Measurements from ENCODE around the gene CLDN19.

Gene CLDN19

DNA sequence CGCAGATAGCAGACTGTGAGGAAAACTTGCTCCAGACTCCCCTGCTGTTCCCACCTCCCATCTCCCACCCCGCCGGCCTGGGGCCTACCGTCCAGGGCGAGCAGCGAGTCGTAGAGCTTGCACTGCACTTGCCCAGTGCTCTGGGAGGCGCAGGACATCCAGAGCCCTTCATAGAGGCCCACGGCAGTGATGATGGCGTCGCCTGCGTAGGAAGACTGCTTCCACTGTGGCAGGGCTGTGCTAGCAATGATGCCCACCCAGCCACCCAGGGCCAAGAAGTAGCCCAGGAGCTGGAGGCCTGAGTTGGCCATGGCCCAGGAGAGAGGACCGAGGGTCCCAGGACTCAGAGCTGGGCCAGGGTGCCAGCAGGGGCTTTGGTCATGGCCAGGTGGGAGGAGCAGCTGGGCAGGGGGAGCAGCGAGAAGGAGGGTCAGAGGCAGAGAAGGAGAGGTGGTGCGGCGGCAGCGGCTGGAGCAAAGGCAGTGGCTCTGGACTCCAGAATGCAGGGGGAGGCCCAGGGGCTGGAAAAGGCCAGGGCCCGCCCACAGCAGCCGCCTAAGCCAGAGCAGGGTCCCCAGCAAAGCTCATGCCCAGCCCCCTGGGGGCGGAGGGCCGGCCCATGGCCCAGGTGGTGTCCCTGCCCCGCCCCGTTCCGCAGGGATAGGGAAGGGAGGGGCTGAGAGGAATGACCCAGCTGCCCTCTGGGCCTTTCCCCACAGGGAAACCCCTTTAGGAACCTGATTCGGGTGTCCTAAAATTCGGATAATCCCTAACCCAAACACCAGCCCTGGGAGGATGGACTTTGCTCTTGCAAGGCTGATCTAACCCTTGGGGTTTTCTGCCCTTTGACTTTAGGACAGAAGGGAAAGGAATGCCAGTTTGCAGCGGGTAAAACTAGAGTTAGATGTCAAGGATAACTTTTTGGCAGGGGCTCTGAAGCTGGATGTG, at the start of gene CLDN19:
Gene CLDN19, minus strand, starts transcription at position 484 of the 948 bp plus-strand sequence. Its CDS starts 173 bp downstream, at position 311.
- DNase-seq, result no peak

DNA sequence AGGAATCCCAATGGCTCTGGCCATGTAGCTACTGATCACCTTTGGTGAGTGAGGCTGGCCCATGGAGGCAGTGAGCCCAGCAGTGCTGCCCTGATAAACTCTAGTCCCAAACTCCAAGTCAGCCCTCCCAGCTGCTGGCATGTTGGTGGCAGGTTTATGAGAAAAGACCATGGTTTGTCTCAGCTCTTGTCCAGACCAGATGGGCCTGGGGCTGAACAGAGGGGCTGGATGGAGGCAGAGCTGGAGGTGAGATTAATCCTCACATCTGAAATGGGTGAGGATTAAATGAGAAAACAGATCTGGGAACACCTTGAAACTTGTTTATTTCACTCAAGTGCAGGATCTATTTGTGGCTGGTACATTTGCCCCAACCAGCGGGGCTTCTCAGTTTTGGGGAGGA, 48.0 kb upstream of the CLDN19 start:
- no peak for DNase-seq

- DNase-seq, result no peak
Observed at GRCh38 chr1:42786097-42786496, 46.1 kb upstream of the CLDN19 start.

- peak; percentile 51 for DNase-seq
Observed at GRCh38 chr1:42784946-42785693, 45.1 kb upstream of the CLDN19 start, which contains the start of gene TMEM269. TMEM269 (plus strand) TSS chr1:42784991; CDS start chr1:42789894, 4,903 bp downstream.

GRCh38 chr1:42784547-42784945, 44.5 kb upstream of the CLDN19 start:
- DNase-seq, result no peak

GRCh38 chr1:42783092-42783491, 43.1 kb upstream of the CLDN19 start:
- no peak for DNase-seq

DNA sequence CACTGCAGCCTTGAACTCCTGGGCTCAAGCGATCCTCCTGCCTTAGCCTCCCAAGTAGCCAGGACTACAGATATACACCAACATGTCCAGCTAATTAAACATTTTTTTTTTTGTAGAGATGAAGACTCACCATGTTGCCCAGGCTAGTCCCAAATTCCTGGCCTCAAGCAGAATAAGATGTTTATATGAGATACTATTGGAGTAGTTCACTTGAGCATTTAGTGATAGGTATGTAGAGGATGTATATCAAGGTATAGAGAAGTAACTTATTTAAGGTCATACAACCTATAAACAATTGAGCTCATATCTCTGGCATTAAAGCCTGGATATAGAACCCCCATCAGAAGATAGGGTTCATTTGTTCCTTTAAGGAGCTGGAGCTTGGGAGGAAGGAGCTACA, 40.1 kb upstream of the CLDN19 start:
- DNase-seq, result no peak

DNA sequence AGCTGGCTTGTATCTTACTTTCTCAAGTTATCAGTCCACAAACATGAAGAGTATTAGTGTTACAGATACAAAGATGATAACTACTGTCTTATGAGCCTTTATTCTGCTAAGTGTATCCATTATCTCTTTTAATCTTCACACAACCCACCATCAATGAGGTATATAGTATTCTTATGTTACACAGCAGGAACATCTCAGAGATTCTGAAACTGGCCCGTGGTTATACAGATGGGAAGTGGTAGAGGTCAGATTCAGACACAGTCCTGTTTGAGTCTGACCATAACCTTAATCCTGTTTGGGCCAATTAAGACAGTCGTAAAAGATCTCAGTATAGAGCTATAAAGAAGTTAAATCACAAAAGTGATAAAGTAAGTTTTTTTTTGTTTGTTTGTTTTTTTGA, 39.7 kb upstream of the CLDN19 start:
- DNase-seq, result no peak

DNA sequence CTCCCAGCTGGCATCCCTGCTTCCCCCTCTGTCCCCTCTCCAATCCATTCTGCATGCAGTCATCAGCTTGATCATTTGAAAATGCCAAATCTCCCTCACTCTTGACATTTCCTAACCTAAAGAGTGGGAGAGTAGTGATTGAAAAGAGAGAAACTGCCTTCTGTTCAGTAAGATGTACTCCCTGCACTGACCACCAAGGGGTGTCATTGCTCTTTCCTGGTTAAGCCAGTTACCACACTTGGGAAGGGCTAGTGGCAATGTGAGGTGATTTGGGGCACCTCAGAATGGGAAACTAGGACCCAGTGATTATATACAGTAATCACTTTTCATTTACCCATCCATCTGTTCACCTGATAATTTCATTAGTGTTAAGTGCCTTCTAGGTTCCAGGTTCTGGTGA, 37.8 kb upstream of the CLDN19 start:
- DNase-seq, result peak; percentile 11

DNA sequence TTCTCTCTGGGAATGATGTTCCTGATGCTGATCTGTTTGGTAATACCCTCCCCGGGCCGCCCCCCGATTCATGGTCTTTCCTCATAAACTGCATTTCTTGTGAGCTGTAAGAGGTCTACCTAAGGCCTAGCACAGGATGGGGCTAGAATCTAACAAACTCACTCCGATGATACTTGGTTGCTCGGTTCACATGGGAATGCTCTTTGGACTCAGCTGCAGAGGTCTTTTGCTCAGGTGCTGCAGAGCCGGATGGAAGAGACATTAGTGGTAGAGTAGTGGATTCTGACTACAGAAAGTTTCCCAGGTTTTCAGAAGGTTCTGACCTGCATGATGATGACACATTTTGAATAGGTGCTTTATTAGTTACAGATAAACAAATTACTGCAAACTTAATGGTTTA, 36.5 kb upstream of the CLDN19 start:
- DNase-seq, result no peak

DNA sequence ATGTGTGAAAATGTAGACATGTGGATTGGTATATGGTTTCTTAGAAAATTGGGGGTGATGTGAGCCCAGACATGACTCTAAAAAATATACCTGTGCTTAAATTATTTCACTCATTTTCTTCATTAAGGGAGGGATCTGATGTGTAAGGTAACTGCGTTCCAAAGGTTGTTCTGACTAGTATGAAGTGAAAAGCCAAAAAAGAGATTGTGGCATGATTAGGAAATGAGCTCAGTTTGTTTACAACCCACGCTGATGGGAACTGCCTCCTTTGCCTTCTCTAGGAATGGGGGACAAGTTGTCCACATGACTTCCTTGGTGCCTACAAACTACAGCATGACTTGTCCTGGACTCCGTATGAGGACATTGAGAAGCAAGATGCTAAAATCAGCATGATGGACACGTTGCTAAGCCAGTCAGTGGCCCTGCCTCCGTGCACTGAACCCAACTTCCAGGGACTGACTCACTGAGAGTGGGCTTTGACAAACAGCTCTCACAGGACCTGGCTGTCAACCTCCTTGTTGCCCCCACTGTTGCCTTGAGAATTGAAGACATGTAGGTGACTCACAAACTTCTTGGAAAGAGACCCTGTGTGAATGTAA, 35.0 kb upstream of the CLDN19 start:
- DNase-seq, result no peak

- DNase-seq, result no peak
Observed at GRCh38 chr1:42773420-42773819, 33.4 kb upstream of the CLDN19 start.

DNA sequence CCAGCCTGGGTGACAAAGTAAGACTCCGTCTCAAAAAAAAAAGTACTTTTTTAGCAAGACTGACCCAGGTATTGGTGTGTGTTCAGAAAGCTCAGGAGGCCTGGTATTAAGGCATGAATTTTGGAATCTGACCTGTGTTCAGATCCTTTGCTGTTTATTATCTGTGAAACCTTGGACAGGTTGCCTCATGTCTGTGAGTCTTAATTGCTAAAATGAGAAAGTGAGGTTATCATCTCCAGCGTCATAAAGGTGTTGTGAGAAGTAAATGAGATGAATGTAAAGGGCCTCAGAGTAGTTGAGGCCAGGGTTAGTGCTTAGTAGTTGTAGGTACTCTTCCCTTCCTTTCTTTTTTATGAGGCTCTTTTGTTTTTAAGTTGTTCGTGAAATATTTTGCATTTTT, 29.8 kb upstream of the CLDN19 start:
- DNase-seq, result no peak

- no peak for DNase-seq
Observed at GRCh38 chr1:42768172-42768571, 28.1 kb upstream of the CLDN19 start.

GRCh38 chr1:42767510-42768000, 27.5 kb upstream of the CLDN19 start:
- no peak for DNase-seq

GRCh38 chr1:42766741-42767509, 26.9 kb upstream of the CLDN19 start, which contains the start of the genes C1orf50 and P3H1:
C1orf50 (plus strand) TSS chr1:42767249; CDS start chr1:42767312, 63 bp downstream.
P3H1 (minus strand) TSS chr1:42767028; CDS start chr1:42766971, 57 bp downstream.
- DNase-seq, result peak; percentile 100

DNA sequence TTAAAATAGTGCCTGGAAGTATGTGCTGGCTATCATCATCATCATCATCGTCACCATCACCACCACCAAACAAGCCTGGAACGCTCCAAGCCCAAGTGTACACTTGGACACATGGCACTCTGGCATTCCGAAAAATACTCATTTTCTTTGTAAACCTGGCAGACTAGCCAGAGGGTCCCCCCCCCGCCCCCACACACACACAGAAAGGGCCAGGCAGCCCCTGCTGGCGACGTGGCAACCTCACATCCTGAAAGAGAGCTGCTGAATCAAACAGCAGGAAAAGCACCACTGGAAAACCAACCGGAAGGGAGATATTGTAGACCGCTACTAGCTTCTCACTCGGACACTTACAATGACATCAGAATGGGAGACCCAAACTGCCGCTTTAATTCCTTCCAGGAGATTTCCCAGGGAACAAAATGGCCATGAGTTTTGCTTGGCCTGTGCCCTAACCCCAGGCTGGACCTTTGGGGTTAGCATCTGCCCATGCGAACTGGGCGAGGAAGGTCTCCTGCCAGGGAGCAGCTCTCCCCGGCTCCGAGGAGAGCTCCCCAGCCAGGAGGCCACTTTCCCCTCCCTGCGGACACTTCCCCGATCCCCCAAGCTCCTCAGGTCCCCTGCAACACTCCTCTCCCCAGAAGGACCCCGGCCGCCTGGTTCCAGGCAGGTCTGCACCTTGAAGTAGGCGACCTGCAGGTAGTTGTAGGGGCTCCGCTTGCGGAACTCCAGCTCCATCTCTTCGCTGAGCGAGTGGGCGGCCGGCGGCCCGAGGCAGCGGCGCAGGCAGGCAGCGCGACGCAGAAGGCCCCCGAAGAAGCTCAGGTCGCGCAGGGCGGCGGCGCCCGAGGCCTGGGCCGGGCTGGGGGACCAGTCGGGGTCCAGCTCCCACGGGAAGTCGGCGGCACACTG, 26.1 kb upstream of the CLDN19 start:
- peak; percentile 65 for DNase-seq

GRCh38 chr1:42765269-42765668, 25.2 kb upstream of the CLDN19 start:
- no peak for DNase-seq

DNA sequence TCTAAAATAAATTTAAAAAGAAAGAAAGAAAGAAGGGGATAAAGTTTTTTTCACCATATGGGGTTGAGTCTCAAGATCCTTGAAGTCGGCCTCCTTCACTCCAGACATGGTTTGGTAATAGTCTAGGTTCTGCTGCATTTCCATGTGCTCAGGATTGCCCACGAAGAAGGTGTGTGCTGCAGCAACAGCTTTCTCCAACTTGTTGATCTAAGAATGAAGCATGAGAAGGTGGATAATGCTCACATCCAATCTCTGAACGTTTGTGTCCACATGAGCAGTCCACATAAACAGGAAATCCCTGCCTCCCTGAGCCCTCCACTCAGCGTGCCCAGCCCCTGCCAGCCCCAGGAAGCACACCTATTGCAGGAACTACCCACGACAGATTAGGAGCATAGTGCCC, 22.2 kb upstream of the CLDN19 start:
- DNase-seq, result no peak

DNA sequence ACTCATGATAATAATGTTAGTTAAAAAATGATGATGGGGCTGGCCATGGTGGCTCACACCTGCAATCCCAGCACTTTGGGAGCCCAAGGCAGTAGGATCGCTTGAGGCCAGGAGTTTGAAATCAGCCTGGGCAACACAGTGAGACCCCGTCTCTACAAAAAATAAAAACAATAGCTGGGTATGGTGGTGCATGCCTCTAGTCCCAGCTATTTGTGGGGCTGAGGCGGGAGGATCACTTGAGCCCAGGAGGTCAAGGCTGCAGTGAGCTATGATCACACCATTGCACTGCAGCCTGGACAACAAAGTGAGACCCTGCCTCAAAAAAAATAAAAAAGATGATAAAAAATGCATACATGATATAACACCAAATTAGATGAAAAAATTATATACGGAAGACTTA, 21.5 kb upstream of the CLDN19 start:
- DNase-seq, result no peak

DNA sequence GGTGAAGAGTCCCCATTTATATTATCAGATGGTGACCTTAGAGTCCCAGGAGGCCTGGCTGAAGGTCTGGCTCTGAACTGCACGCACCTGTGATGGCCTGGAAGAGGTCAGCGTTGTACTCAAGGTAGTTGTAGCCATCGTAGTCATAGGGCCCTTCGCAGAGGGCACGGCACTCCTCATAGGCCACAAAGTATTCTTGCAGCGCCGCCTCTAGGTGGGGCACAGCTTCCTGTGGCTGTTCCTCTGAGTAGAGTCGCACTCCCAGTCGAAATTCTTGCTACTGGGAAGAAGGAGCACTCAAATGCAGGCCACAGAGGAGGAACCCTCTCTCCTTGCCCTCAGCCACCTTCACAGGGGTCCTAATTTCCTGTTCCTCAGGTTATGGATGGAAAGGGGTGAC, 19.1 kb upstream of the CLDN19 start:
- DNase-seq, result no peak
